Astrocyte (in vitro differentiated cells and primary cell): ENCODE data around the gene CHST15. TPM values are rescaled to one million over a fixed set of nuclear protein-coding genes. Genes with fewer than 3 reads are reported as not detected.

Source experiments
- DNase-seq: peaks from one replicate; pipeline ENCODE4 v3.0.0-alpha.2; 2010; ENCODE audit warnings: low read depth
- FAIRE-seq: peaks from 2 replicates; lab custom pipeline; 2011; peaks lifted over from hg19 to GRCh38; lab: Jason Lieb, UNC
- H2AFZ ChIP-seq: 2 replicates; pipeline ENCODE4 v1.6.0; 2012; ENCODE audit warnings: low read depth, low read length, inconsistent platforms
- H3K27ac ChIP-seq: 2 replicates; pipeline ENCODE4 v1.5.1; 2011; ENCODE audit warnings: low read depth, low read length, inconsistent platforms
- H3K27me3 ChIP-seq: 2 replicates; pipeline ENCODE4 v1.6.0; 2011; ENCODE audit warnings: low read length, inconsistent platforms; ENCODE audit not compliant: insufficient read depth
- H3K36me3 ChIP-seq: 2 replicates; pipeline ENCODE4 v1.5.1; 2011; ENCODE audit warnings: low read length, inconsistent platforms; ENCODE audit not compliant: insufficient read depth
- H3K4me1 ChIP-seq: 2 replicates; pipeline ENCODE4 v1.5.1; 2011; ENCODE audit warnings: low read length, inconsistent platforms; ENCODE audit not compliant: insufficient read depth
- H3K4me2 ChIP-seq: 2 replicates; pipeline ENCODE4 v1.6.0; 2012; ENCODE audit warnings: low read length, inconsistent platforms
- H3K4me3 ChIP-seq: 2 replicates; pipeline ENCODE4 v1.5.1; 2011; ENCODE audit warnings: low read depth, mild to moderate bottlenecking, low read length, inconsistent platforms; ENCODE audit not compliant: insufficient read depth
- H3K79me2 ChIP-seq: 2 replicates; pipeline ENCODE4 v1.6.0; 2012; ENCODE audit warnings: mild to moderate bottlenecking, low read length, inconsistent platforms; ENCODE audit not compliant: insufficient read depth
- H3K9ac ChIP-seq: 2 replicates; pipeline ENCODE4 v1.6.0; 2012; ENCODE audit warnings: mild to moderate bottlenecking, low read length, inconsistent platforms
- H3K9me3 ChIP-seq: 2 replicates; pipeline ENCODE4 v1.5.1; 2012; ENCODE audit warnings: low read depth, mild to moderate bottlenecking, low read length, inconsistent platforms; ENCODE audit not compliant: insufficient read depth
- H4K20me1 ChIP-seq: 2 replicates; pipeline ENCODE4 v1.6.0; 2012; ENCODE audit warnings: low read length, inconsistent platforms; ENCODE audit not compliant: insufficient read depth
- H3K27ac Mint-ChIP-seq: one replicate; pipeline ENCODE4 v1.8.0; 2021; ENCODE audit warnings: mild to moderate bottlenecking, mixed read lengths; ENCODE audit not compliant: unreplicated experiment
- H3K27me3 Mint-ChIP-seq: one replicate; pipeline ENCODE4 v1.8.0; 2021; ENCODE audit warnings: low read depth, mixed read lengths; ENCODE audit not compliant: unreplicated experiment
- H3K36me3 Mint-ChIP-seq: one replicate; pipeline ENCODE4 v1.8.0; 2021; ENCODE audit warnings: low read depth, mixed read lengths; ENCODE audit not compliant: unreplicated experiment
- H3K4me1 Mint-ChIP-seq: one replicate; pipeline ENCODE4 v1.8.0; 2021; ENCODE audit warnings: low read depth, mixed read lengths; ENCODE audit not compliant: unreplicated experiment
- H3K4me3 Mint-ChIP-seq: one replicate; pipeline ENCODE4 v1.8.0; 2021; ENCODE audit warnings: mild to moderate bottlenecking, moderate library complexity, mixed read lengths; ENCODE audit not compliant: unreplicated experiment
- H3K9me3 Mint-ChIP-seq: one replicate; pipeline ENCODE4 v1.8.0; 2021; ENCODE audit warnings: mild to moderate bottlenecking, mixed read lengths; ENCODE audit not compliant: unreplicated experiment
- CTCF ChIP-seq: IDR thresholded peaks from 2 replicates; pipeline ENCODE4 v1.5.1; 2011; ENCODE audit warnings: low read depth, mild to moderate bottlenecking, inconsistent platforms, low read length, moderate library complexity; ENCODE audit not compliant: insufficient read depth
- EZH2 ChIP-seq: IDR thresholded peaks from 2 replicates; pipeline ENCODE4 v1.6.1; 2012; ENCODE audit warnings: mild to moderate bottlenecking, low read length, inconsistent platforms; ENCODE audit not compliant: insufficient read depth
- total RNA-seq: library from RNA; stranded (reverse); gene quantifications from 2 replicates; pipeline ENCODE4 v1.2.1, GENCODE V29; 2021

CHST15 gene
- total RNA-seq, 1 donor from 2014 or later: 20.6 TPM

- H3K36me3 Mint-ChIP-seq: peaks cover 27% of the 10 kb centered on the region
Measured at GRCh38 chr10:124020981-124021815, 72.2 kb downstream of the CHST15 start.

GRCh38 chr10:124019886-124020797 lies 73.3 kb downstream of the CHST15 start:
- peaks cover 32% of the 10 kb centered on the region for H3K36me3 Mint-ChIP-seq
- no peak for FAIRE-seq
- H3K4me3 Mint-ChIP-seq: no peak overlapping the region

More at GRCh38 chr10:124020981-124021815, 72.2 kb downstream of the CHST15 start:
- DNase-seq (no peak), FAIRE-seq (no peak)
- Histone ChIP-seq H3K9ac (no peak overlapping the region), H3K36me3 (no peaks in the 10 kb centered on the region), H3K27me3 (peaks cover 8% of the 10 kb centered on the region), H3K27ac (no peak overlapping the region), H3K4me1 (no peaks in the 10 kb centered on the region), H3K9me3 (no peaks in the 10 kb centered on the region), H4K20me1 (no peaks in the 10 kb centered on the region), H2AFZ (no peak overlapping the region), H3K4me3 (no peak overlapping the region), H3K4me2 (no peak overlapping the region), H3K79me2 (no peaks in the 10 kb centered on the region)
- H3K4me3 Mint-ChIP-seq: no peak overlapping the region
- no peak overlapping the region for H3K27ac Mint-ChIP-seq
- TF ChIP-seq EZH2 (no peak), CTCF (no peak)
- H3K9me3 Mint-ChIP-seq: peaks cover 2% of the 10 kb centered on the region
- H3K27me3 Mint-ChIP-seq: peaks cover 66% of the 10 kb centered on the region
- H3K4me1 Mint-ChIP-seq: peaks cover 8% of the 10 kb centered on the region

More at GRCh38 chr10:124019886-124020797, 73.3 kb downstream of the CHST15 start:
- Mint-ChIP-seq H3K4me1 (peaks cover 8% of the 10 kb centered on the region), H3K27ac (no peak overlapping the region), H3K9me3 (peaks cover 2% of the 10 kb centered on the region), H3K27me3 (peaks cover 66% of the 10 kb centered on the region)
- DNase-seq: no peak
- H3K36me3 ChIP-seq: no peaks in the 10 kb centered on the region
- no peak overlapping the region for H3K4me3 ChIP-seq
- H3K27ac ChIP-seq: no peak overlapping the region
- H4K20me1 ChIP-seq: no peaks in the 10 kb centered on the region
- H3K27me3 ChIP-seq: peaks cover 8% of the 10 kb centered on the region
- H3K9ac ChIP-seq: no peak overlapping the region
- H3K79me2 ChIP-seq: no peaks in the 10 kb centered on the region
- no peak overlapping the region for H2AFZ ChIP-seq
- no peaks in the 10 kb centered on the region for H3K9me3 ChIP-seq
- TF ChIP-seq EZH2: no peak
- TF ChIP-seq CTCF: no peak
- H3K4me2 ChIP-seq: no peak overlapping the region
- no peaks in the 10 kb centered on the region for H3K4me1 ChIP-seq
